ENCODE measurements around the gene RAI14. TPM values are rescaled to one million over a fixed set of nuclear protein-coding genes. Genes with fewer than 3 reads are reported as not detected.
"Not testable (repeated sequence)": the region's sequence is repeated elsewhere in the genome, so short reads cannot be mapped to it uniquely, and the experiment has no call there.

RAI14 gene
- total RNA-seq, 2 donors from 2014 or later: 25.7 to 27.5 TPM

DNA sequence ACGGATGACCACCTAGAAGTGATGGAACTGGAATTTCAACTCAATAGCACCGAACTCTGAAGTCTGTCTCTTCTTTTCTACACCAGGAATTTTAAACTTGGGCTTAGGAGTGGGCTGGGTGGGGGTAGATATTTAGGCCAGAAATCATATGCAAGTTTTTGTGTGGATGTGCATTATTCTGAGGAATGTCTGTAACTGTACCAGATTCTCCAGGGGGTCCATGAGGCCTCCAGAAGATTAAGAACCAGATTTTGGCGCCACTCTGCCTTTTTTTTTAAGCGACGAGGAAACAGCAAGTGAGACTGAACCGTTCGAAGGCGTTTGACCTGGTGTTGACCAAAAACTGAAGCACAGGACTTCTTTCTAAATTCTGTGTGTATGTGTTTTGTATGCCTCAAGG is 94.1 kb downstream of the RAI14 start:
- Histone ChIP-seq H3K9me3 (no peaks in the 10 kb centered on the region), H3K4me3 (no peak overlapping the region), H3K36me3 (replicated peaks in 1 of 2; ENCODE audit: insufficient read depth in 1 of 2, low read depth in 2 of 2) (no peaks in the 10 kb centered on the region), H3K4me1 (no peaks in the 10 kb centered on the region), H3K27me3 (no peaks in the 10 kb centered on the region), H3K27ac (no peak overlapping the region)
- 85 to 94% methylated on average over 8 of the region's 8 CpGs for WGBS, 2 donors
- TF ChIP-seq CTCF (IDR thresholded peaks at IDR 0.05): no peak
- no peak for TF ChIP-seq POLR2A (IDR thresholded peaks at IDR 0.05)
- ATAC-seq (no peak), DNase-seq (no peak)
- intact Hi-C loops (cut with DNase I): no loop called here

DNA sequence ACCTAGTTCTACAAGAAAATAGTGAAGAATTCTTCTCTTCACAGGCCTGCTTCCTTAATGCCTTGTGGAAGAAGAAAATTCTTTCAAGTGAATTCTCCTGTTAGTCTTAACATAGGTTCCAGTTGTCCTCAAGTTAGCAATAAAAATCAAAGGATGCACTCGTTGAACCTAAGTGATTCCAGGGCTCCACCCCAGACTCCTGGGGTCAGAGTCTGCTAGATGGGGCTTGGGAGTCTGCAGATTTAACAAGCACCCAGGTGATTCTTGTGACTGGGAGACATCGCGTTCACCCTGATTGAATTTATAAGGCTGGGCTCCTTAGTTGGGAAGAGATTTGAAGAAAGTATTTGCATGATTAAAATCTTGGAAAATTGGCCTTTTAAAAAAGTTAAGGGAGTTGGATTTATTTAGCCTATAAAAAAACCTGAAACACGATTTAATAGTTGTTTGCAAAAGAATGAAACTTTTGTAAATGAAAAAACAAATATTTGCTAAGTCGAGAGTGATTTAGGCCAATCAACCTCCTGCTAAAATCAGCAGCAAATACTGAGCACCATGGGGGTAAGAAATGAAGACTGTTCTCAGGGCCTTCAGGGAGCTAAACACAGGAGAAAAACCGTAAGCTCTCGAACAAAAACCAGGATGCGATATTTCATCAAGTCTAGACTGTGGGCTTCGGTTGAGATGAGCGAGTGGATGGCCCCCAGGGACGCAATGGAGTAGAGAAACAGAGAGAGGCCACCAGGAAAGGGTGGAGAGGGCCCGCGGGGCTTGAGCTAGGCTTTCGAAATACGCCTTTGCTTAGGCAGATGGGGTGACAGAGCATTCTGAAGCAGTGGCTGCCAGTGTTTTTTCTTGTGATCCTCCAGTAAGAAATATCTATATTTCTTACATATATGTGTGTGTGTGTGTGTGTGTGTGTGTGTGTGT is 95.9 kb downstream of the RAI14 start:
- no peaks in the 10 kb centered on the region for H3K27me3 ChIP-seq
- DNase-seq: peak in 1 of 4 donors; percentile 18
- H3K27ac ChIP-seq: no peak overlapping the region
- ATAC-seq: no peak
- 80 to 83% methylated on average over 15 of the region's 15 CpGs for WGBS, 2 donors
- H3K36me3 ChIP-seq (replicated peaks in 1 of 2; ENCODE audit: insufficient read depth in 1 of 2, low read depth in 2 of 2): no peaks in the 10 kb centered on the region
- H3K4me3 ChIP-seq: no peak overlapping the region
- no peak for TF ChIP-seq CTCF (IDR thresholded peaks at IDR 0.05)
- TF ChIP-seq POLR2A (IDR thresholded peaks at IDR 0.05): no peak
- no peaks in the 10 kb centered on the region for H3K9me3 ChIP-seq
- intact Hi-C loops (cut with DNase I): no loop called here
- H3K4me1 ChIP-seq: peaks cover 9% of the 10 kb centered on the region

DNA sequence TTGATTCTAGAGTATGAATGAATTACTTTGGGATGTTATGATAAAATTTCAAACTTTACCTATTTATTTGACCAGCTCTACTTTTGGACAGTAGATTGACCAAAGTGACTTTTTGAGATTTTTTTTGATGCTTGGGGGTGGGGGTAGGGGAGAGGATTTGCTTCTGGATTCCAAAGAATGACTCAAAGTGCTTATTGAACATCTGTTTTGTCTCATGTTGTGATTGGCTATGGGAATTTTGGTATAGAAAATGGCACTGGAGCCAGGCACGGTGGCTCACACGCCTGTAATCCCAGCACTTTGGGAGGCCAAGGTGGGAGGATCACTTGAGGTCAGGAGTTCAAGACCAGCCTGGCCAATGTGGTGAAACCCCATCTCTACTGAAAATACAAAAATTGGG is 97.1 kb downstream of the RAI14 start:
- H3K27ac ChIP-seq; H3K36me3 ChIP-seq (replicated peaks in 1 of 2; ENCODE audit: insufficient read depth in 1 of 2, low read depth in 2 of 2); H3K9me3 ChIP-seq; H3K4me3 ChIP-seq; ATAC-seq; DNase-seq; intact Hi-C loops (cut with DNase I); H3K27me3 ChIP-seq: not testable (repeated sequence)
- WGBS, 2 donors: 90 to 100% methylated on average over 2 of the region's 2 CpGs
- H3K4me1 ChIP-seq: peaks cover 15% of the 10 kb centered on the region

DNA sequence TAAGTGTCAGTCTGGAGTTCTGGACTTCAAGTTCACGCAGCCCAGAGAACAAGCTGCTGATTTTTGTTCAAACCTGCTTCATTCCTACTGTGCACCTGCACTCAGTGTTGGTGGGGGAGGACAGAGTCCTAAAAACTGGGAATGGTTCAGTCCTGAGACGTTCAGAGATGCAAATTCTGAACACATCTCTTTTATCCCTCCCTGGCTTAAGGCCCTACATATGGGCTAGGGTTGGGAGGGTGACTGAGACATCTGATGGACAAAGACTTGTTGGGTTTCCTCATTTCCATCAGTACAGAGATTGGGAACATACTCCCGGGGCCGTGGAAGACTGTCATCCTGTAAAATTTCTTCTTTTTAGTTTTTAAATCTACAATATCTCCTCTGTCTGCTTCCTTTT is 99.8 kb downstream of the RAI14 start:
- 84 to 92% methylated on average over 4 of the region's 4 CpGs for WGBS, 2 donors
- TF ChIP-seq POLR2A (IDR thresholded peaks at IDR 0.05): no peak
- TF ChIP-seq CTCF (IDR thresholded peaks at IDR 0.05): no peak
- no peaks in the 10 kb centered on the region for H3K9me3 ChIP-seq
- no peak for ATAC-seq
- intact Hi-C loops (cut with DNase I): no loop called here
- H3K27ac ChIP-seq: no peak overlapping the region
- no peaks in the 10 kb centered on the region for H3K36me3 ChIP-seq (replicated peaks in 1 of 2; ENCODE audit: insufficient read depth in 1 of 2, low read depth in 2 of 2)
- H3K27me3 ChIP-seq: no peaks in the 10 kb centered on the region
- H3K4me1 ChIP-seq: peaks cover 15% of the 10 kb centered on the region
- DNase-seq: no peak
- no peak overlapping the region for H3K4me3 ChIP-seq

DNA sequence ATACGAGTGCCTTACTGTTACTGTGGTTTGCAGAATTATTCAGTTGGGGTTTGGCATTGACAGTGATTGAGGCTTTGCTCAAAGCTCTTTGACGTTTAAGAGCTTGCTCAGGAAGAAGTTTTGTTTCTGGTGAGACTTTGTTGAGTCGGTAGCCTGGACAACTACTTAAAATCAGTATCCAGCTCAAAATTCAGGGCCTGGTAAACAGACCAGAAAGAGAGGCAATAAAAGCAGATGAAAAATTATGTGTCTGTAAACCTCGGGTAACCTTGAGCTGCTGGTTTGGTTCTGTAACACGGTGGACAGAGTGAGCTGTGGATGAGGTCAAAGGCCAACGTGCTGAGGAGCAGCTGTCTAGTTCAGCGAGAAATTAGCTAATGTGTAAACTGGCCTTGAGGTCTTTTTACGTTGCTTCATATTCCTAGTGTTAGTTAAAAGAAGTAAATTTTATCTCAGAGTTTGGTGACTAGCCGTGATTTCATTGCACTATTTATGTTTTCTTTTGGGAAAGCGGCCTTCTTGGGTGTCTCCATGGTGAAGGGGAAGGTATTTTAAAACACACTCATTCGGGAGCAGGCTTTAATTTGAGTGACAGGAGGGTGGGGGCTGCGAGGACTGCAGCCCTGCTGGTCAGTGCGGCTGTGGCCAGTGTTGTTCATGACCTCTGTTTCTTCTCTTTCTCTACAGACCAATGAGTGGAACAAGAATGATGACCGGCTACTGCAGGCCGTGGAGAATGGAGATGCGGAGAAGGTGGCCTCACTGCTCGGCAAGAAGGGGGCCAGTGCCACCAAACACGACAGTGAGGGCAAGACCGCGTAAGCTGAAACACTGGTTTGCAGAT is 100.9 kb downstream of the RAI14 start:
- H3K9me3 ChIP-seq: no peaks in the 10 kb centered on the region
- DNase-seq (peak in 2 of 4 donors; percentile 27 to 29), ATAC-seq (peak; percentile 55)
- no peaks in the 10 kb centered on the region for H3K36me3 ChIP-seq (replicated peaks in 1 of 2; ENCODE audit: insufficient read depth in 1 of 2, low read depth in 2 of 2)
- intact Hi-C loops (cut with DNase I): no loop called here
- peaks cover 15% of the 10 kb centered on the region for H3K4me1 ChIP-seq
- 54 to 60% methylated on average over 20 of the region's 20 CpGs for WGBS, 2 donors
- no peak for TF ChIP-seq CTCF (IDR thresholded peaks at IDR 0.05)
- no peak for TF ChIP-seq POLR2A (IDR thresholded peaks at IDR 0.05)
- no peak overlapping the region for H3K4me3 ChIP-seq
- no peaks in the 10 kb centered on the region for H3K27me3 ChIP-seq
- peak overlapping the region; percentile 2 to 59 (median 16) for H3K27ac ChIP-seq

Data from body of pancreas (tissue), 4 donors.